ENCODE measurements around the gene CLPSL2.

CLPSL2 gene, protein sequence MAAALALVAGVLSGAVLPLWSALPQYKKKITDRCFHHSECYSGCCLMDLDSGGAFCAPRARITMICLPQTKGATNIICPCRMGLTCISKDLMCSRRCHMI

DNA sequence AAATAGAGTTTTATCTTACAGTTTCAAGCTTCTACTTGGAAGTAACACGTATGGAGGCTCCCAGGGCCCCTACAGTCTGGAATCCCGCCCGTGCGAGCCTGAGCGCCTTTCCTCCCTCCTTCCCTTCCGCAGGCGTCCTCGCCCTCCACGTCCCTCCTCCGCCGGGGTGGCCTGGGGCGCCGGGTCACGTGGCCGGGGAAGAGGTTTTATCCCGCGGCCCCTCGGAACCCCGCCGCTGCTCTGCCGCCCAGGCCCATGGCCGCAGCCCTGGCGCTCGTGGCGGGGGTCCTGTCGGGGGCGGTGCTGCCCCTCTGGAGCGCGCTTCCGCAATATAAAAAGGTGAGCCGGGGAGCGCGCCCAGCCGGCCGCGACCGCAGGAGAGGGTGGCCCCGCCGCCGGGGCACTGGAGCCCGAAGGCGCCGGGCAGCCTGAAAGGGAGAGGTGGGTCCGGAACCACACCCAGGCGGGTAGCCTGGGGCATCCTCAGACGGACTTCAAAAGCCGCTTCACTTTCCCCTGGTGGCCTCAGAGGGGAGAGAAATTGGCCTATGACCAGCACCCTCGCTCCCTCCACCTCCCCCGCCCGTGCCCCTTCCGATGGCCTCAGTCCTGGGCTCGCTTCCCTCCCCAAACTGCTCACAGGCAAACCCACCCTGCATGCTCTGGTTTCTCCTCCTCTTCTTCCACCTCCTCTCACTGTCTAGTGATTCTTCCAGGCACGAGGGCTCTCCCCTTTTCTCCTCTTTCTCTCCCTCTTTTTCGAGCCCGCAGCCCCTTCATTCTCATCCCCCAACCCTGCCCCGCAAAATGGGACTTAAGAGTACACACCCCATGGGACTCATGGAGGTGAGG lies at the start of gene CLPSL2:
TSS of gene CLPSL2 (plus strand) at position 235 of the 852 bp plus-strand sequence. CDS start at position 256, 21 bp downstream.
- H3K4me3 ChIP-seq (ENCODE audit: low read depth in 1 of 2, low read length in 2 of 2) = no peak within 1 kb of the TSS
- no peak within 1 kb of the TSS for H3K9ac ChIP-seq (ENCODE audit: low read length)
- peaks cover 0 to 24% of the 10 kb centered on the region in 2 donors for H3K27me3 ChIP-seq (ENCODE audit: control insufficient read depth in 1 of 2, insufficient read depth in 2 of 2, low read length in 2 of 2)
- H3K27ac ChIP-seq (ENCODE audit: low read depth, low read length) = no peak within 1 kb of the TSS
- H3K9me3 ChIP-seq (ENCODE audit: low read length) = no peaks in the 10 kb centered on the region
- H3K4me1 ChIP-seq (ENCODE audit: insufficient read depth, low read length) = no peaks in the 10 kb centered on the region
- H3K36me3 ChIP-seq (ENCODE audit: insufficient read depth, low read length) = no peaks in the 10 kb centered on the region

DNA sequence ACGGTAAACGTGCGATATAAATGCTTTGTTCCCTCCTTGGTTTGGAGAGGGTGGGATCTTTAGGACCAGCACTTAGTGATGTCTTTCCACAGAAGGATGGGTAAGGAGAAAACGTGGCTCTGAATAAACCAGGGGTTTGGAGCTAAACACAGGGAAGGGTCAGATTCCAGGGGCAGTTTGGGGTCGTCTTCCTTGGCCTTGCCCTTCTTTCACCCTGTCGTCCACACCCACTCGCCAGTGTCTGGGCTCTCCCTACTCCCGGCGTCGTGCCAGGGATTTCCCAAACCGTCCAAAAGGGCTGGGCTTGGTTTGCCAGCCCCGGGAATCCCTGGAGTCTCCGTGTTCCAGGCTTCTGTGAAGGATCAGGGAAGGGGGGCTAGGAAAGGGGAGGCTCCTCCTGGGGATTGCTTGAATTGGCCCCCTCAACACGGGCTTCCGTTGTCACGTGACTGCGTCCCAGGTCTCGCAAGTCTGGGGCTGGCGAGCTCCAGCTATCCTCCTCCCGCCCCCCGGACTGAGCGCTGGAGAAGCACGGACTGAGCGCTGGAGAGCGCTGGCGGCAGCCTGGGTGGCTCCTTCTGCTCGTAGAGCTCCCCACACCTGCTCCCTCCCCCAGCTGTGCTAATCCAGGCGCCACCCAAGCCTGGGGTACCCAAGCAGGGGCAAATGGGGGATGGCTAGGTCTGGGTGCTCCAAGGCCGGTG lies 49.0 kb upstream of the CLPSL2 start:
- H3K27ac ChIP-seq (ENCODE audit: low read depth, low read length) = peak overlapping the region; percentile 97
- H3K9me3 ChIP-seq (ENCODE audit: low read length) = no peaks in the 10 kb centered on the region
- peaks cover 60% of the 10 kb centered on the region for H3K4me1 ChIP-seq (ENCODE audit: insufficient read depth, low read length)
- peak overlapping the region; percentile 52 for H3K9ac ChIP-seq (ENCODE audit: low read length)
- H3K36me3 ChIP-seq (ENCODE audit: insufficient read depth, low read length) = no peaks in the 10 kb centered on the region
- H3K27me3 ChIP-seq (ENCODE audit: control insufficient read depth in 1 of 2, insufficient read depth in 2 of 2, low read length in 2 of 2) = no peaks in the 10 kb centered on the region
- peak overlapping the region; percentile 47 to 53 for H3K4me3 ChIP-seq (ENCODE audit: low read depth in 1 of 2, low read length in 2 of 2)

DNA sequence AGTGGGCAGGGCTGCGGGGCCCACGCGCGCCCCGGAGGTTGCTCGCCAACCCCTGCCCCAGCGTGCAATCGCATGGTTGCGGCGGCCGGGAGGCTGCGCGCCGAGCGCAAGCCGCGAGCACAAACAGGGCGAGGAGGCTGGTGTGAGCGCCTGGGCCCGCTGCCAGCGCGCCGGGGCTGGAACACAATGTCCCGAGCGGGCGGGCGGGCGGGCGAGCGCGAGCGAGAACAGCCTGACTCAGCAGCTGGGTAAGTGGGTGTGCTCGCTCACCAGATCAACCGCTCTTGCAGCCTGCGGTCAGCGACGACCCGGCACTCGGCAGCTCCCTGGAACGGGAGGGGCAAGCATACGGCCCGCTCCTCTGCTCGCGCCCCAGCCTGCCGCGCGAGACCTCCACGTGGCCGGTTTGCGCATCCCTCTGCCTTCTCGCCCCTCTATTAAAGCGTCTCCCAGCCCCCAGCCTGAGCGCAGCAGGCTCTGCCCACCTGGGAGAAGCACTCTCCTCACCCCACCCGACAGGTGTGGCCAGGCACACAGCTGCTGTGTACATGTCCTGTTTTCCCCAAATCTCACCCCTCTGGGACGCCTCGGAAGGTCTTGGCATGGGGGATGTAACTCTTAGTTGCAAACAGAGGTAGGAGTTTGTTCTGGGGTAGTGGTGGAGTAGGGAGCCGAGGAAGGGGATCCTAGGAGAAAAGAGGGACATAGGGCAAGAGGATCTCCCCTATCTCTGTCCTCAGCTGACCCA lies 48.3 kb upstream of the CLPSL2 start:
- Histone ChIP-seq H3K27ac (ENCODE audit: low read depth, low read length) (peak overlapping the region; percentile 99), H3K36me3 (ENCODE audit: insufficient read depth, low read length) (no peaks in the 10 kb centered on the region), H3K27me3 (ENCODE audit: control insufficient read depth in 1 of 2, insufficient read depth in 2 of 2, low read length in 2 of 2) (no peaks in the 10 kb centered on the region), H3K9me3 (ENCODE audit: low read length) (no peaks in the 10 kb centered on the region), H3K9ac (ENCODE audit: low read length) (peak overlapping the region; percentile 86), H3K4me1 (ENCODE audit: insufficient read depth, low read length) (peaks cover 64% of the 10 kb centered on the region), H3K4me3 (ENCODE audit: low read depth in 1 of 2, low read length in 2 of 2) (peak overlapping the region; percentile 47 to 62)

DNA sequence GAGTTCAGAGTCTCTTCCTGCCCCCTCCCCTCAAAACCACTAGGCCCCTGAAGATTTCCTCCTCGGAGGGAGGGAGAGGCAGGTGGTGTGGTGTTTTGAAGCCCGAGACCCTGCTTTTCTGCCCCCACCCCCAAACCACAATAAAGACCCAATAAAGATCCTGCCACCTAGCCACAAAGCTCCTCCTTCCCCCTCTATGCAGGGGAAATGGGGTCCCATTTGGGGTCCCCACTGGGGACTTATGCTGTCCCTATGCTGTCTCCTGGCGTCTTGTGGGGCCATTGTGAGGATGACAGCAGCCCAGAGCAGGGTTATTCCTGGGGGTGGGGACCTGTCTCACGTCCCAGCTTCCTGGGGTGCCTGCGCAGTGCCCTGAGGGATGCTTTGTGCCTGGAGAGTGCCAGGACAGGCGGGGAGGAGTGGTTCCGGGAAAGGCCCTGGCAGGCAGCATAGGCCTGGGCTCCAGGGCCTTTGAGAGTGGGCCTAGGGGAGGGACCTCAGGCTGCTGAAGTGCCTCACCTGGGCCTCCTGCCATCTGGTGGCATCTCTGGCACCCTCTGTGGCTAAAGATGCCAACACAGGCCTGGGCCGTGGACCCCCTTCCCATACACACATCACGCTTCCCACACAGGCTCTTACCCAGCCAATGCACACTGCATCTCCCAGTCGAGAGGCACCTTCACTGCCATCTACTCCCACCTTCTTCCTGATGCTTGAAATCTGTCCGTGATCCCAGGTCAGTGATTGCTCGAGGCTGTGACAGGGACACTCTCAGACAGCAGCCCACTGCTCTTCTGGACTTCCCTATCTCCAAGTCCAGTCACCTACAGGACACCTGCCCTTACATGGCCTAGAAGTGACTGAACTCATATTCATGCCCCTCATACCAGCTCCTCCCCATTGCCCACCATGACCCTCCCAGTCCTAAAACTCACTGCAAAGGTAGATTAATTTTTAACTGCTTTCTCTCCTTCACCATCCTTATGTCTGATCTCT lies 47.4 kb upstream of the CLPSL2 start:
- no peaks in the 10 kb centered on the region for H3K36me3 ChIP-seq (ENCODE audit: insufficient read depth, low read length)
- H3K9me3 ChIP-seq (ENCODE audit: low read length) = no peaks in the 10 kb centered on the region
- H3K27ac ChIP-seq (ENCODE audit: low read depth, low read length) = peak overlapping the region; percentile 99
- peak overlapping the region; percentile 86 for H3K9ac ChIP-seq (ENCODE audit: low read length)
- no peaks in the 10 kb centered on the region for H3K27me3 ChIP-seq (ENCODE audit: control insufficient read depth in 1 of 2, insufficient read depth in 2 of 2, low read length in 2 of 2)
- H3K4me1 ChIP-seq (ENCODE audit: insufficient read depth, low read length) = peaks cover 66% of the 10 kb centered on the region
- H3K4me3 ChIP-seq (ENCODE audit: low read depth in 1 of 2, low read length in 2 of 2) = peak overlapping the region; percentile 28 to 62

DNA sequence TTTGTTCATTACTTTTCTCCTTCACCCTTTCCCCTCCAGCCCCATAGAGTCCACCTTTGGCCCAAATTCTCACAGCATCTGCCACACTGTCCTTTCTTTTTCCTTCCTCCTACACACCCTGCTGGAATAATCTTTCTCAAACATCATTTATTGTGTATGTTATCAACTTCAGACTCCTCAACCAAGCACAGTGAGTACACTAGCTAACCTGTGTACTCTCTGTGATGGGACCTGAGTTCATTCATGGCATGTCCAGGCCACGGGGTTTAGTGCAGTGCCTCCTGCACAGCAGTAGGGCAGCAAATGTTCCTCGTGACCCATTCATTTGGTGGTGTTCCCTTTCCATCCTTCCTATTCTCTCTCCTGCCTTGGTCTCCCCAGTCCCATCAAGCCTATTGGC lies 46.7 kb upstream of the CLPSL2 start:
- peaks cover 66% of the 10 kb centered on the region for H3K4me1 ChIP-seq (ENCODE audit: insufficient read depth, low read length)
- no peak overlapping the region for H3K4me3 ChIP-seq (ENCODE audit: low read depth in 1 of 2, low read length in 2 of 2)
- no peaks in the 10 kb centered on the region for H3K9me3 ChIP-seq (ENCODE audit: low read length)
- H3K9ac ChIP-seq (ENCODE audit: low read length) = peak overlapping the region; percentile 86
- no peaks in the 10 kb centered on the region for H3K36me3 ChIP-seq (ENCODE audit: insufficient read depth, low read length)
- H3K27me3 ChIP-seq (ENCODE audit: control insufficient read depth in 1 of 2, insufficient read depth in 2 of 2, low read length in 2 of 2) = no peaks in the 10 kb centered on the region
- peak overlapping the region; percentile 99 for H3K27ac ChIP-seq (ENCODE audit: low read depth, low read length)

DNA sequence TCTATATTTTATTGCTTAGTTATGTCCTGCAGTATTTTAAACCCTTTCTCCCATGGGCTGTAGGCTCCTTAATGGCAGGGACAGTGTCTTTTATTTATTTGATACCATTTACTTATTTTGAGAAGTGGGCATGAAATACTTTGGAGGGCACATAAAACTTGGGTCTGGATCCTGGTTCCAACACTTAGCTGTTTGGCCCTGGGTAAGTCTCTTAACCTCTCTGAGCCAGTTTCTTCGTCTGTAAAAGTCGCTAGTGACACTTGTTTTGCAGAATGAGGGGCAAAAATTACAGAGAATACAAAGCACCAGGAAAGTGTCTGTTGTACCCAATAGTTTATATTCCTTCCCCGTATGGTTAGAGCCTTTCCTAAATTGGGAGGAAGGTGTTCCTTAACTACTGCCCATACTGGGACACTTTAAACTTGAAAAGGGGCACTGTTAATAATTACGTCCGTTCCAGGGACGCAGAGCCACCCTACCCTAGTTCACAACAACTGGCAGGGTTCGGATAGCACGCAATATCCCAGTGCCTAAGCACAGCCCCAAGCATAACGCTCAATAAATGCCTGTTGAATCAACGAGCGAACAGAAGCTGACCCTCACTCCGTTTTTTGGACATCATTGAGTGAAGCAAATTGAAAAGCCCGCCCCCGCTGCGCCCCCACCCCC lies 45.5 kb upstream of the CLPSL2 start:
- Histone ChIP-seq H3K27ac (ENCODE audit: low read depth, low read length) (peak overlapping the region; percentile 99), H3K9ac (ENCODE audit: low read length) (peak overlapping the region; percentile 77), H3K9me3 (ENCODE audit: low read length) (no peaks in the 10 kb centered on the region), H3K27me3 (ENCODE audit: control insufficient read depth in 1 of 2, insufficient read depth in 2 of 2, low read length in 2 of 2) (no peaks in the 10 kb centered on the region), H3K4me1 (ENCODE audit: insufficient read depth, low read length) (peaks cover 60% of the 10 kb centered on the region), H3K4me3 (ENCODE audit: low read depth in 1 of 2, low read length in 2 of 2) (peak overlapping the region in 1 of 2 donors; percentile 57), H3K36me3 (ENCODE audit: insufficient read depth, low read length) (no peaks in the 10 kb centered on the region)

DNA sequence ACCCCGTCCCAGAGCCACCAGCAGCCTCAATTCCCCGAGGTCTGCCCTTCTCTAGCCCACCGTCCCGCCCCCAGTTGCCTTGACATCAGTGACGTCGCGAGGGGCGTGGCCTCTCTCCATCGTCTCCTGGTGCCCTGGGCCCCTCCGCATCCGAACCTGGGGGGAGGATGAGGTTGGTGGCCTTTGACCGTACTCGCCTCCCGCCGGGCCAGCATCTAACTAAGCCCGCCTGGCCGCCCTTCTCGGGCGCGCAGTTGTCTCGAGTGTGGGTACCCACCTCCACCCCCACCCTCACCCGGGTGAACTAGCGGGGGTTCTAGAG lies 45.0 kb upstream of the CLPSL2 start:
- Histone ChIP-seq H3K4me1 (ENCODE audit: insufficient read depth, low read length) (peaks cover 60% of the 10 kb centered on the region), H3K36me3 (ENCODE audit: insufficient read depth, low read length) (no peaks in the 10 kb centered on the region), H3K9ac (ENCODE audit: low read length) (peak overlapping the region; percentile 61), H3K9me3 (ENCODE audit: low read length) (no peaks in the 10 kb centered on the region), H3K27ac (ENCODE audit: low read depth, low read length) (peak overlapping the region; percentile 99), H3K4me3 (ENCODE audit: low read depth in 1 of 2, low read length in 2 of 2) (peak overlapping the region; percentile 80 to 81), H3K27me3 (ENCODE audit: control insufficient read depth in 1 of 2, insufficient read depth in 2 of 2, low read length in 2 of 2) (no peaks in the 10 kb centered on the region)

DNA sequence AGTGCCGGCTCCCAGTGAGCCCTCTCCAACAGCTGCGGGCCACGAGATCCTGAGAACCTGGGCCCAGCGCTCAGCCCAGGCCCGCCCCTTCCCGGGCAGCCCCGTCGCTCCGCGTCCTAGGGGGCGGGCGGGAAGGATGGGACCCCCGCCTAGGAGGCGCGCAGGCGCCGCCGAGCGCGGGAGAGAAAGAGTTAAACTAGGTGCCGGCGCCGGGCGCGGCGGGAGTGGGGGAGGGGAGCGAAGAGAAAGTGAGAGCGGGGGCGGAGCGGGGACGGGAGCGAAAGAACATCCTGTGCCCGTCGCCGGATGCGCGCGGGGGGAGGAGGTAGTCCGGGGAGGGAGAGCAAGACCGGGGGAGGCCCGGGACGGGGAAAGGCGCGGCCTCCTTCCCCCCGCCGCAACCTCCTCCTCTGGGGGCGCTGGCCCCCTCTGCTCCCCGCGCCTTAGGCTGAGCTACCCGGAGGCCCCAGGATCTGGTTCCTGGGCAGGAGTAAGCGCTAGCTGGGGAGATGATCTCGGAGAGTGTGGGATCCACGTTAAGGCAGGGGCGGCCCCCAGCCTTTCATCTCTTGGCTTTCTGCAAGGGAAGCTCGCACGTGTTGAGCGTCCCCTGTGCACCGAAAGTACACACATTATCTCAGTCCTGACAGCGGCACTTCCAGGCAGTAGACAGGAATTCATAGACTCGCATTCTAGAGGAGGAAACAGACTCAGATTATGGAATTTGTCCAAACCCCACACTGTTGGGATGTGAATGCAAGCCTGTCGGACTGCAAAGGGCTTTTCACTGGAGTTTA lies 44.5 kb upstream of the CLPSL2 start:
- Histone ChIP-seq H3K4me1 (ENCODE audit: insufficient read depth, low read length) (peaks cover 55% of the 10 kb centered on the region), H3K27me3 (ENCODE audit: control insufficient read depth in 1 of 2, insufficient read depth in 2 of 2, low read length in 2 of 2) (no peaks in the 10 kb centered on the region), H3K9me3 (ENCODE audit: low read length) (no peaks in the 10 kb centered on the region), H3K36me3 (ENCODE audit: insufficient read depth, low read length) (no peaks in the 10 kb centered on the region), H3K4me3 (ENCODE audit: low read depth in 1 of 2, low read length in 2 of 2) (peak overlapping the region; percentile 80 to 81), H3K9ac (ENCODE audit: low read length) (peak overlapping the region; percentile 69), H3K27ac (ENCODE audit: low read depth, low read length) (peak overlapping the region; percentile 99)

DNA sequence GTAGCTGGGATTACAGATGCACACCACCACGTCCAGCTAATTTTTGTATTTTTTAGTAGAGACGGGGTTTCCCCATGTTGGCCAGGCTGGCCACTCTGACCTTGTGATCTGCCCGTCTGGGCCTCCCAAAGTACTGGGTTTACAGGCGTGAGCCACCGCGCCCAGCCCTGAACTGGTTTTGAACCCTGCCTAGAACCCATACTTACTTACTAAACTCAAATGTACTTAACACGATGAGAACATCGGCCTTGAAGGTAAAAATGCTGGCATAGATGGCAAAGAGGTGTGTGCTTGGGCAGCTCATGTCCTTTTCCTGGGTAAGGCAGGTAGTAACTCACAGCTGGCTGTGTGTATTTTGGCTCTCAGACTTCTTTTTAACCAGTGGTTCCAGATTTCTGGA lies 42.8 kb upstream of the CLPSL2 start:
- H3K9ac ChIP-seq (ENCODE audit: low read length) = no peak overlapping the region

More for the DNA sequence above, 42.8 kb upstream of the CLPSL2 start:
- H3K27ac ChIP-seq (ENCODE audit: low read depth, low read length) = peak overlapping the region; percentile 36
- no peaks in the 10 kb centered on the region for H3K9me3 ChIP-seq (ENCODE audit: low read length)
- H3K27me3 ChIP-seq (ENCODE audit: control insufficient read depth in 1 of 2, insufficient read depth in 2 of 2, low read length in 2 of 2) = no peaks in the 10 kb centered on the region
- peaks cover 55% of the 10 kb centered on the region for H3K4me1 ChIP-seq (ENCODE audit: insufficient read depth, low read length)
- no peaks in the 10 kb centered on the region for H3K36me3 ChIP-seq (ENCODE audit: insufficient read depth, low read length)
- no peak overlapping the region for H3K4me3 ChIP-seq (ENCODE audit: low read depth in 1 of 2, low read length in 2 of 2)
